Peyer's patch (tissue), 4 donors: ENCODE results near the gene IP6K1. TPM values are rescaled to one million over a fixed set of nuclear protein-coding genes. Genes with fewer than 3 reads are reported as not detected.

Experiments
- DNase-seq, 3 donors: peaks; one replicate each; pipeline ENCODE4 v3.0.0-alpha.2; 2017 to 2019
- H3K27ac ChIP-seq, 4 donors: fragments of 200-600 bp; sonication (generic); one replicate each; pipeline ENCODE4 v1.5.1; 2016 to 2019
- H3K27me3 ChIP-seq, 2 donors: fragments of 200-600 bp; sonication (generic); one replicate each; pipeline ENCODE4 v1.5.1; 2019
- H3K36me3 ChIP-seq, 3 donors: fragments of 200-600 bp; sonication (generic); one replicate each; pipeline ENCODE4 v1.5.1; 2016 to 2019
- H3K4me1 ChIP-seq, 4 donors: fragments of 200-600 bp; sonication (generic); one replicate each; pipeline ENCODE4 v1.5.1; 2016 to 2019
- H3K4me3 ChIP-seq, 4 donors: fragments of 200-600 bp; sonication (generic); 1 replicate in 3 of 4; 2 replicates in 1 of 4; pipeline ENCODE4 v1.5.1; 2016 to 2019; ENCODE audit warnings: mild to moderate bottlenecking in 1 of 4
- H3K9me3 ChIP-seq, 4 donors: fragments of 200-600 bp; sonication (generic); one replicate each; pipeline ENCODE4 v1.5.1; 2016 to 2019; ENCODE audit warnings: mild to moderate bottlenecking in 1 of 4
- CTCF ChIP-seq, 6 experiments: fragments of 450-650 bp in 4 of 6; fragments of 200-600 bp in 2 of 6; sonication (generic) in 1 of 6; IDR thresholded peaks; one replicate each; pipeline ENCODE4 v1.5.1; 2017 to 2019; ENCODE audit warnings: antibody characterized with exemption in 6 of 6, mild to moderate bottlenecking in 3 of 6, moderate library complexity in 1 of 6
- POLR2A ChIP-seq, 2 donors: fragments of 450-650 bp; IDR thresholded peaks; one replicate each; pipeline ENCODE4 v1.5.1; 2017; ENCODE audit warnings: antibody characterized with exemption in 2 of 2, mild to moderate bottlenecking in 2 of 2, moderate library complexity in 2 of 2
- total RNA-seq, 4 donors: library from RNA; depleted of rRNA; stranded (reverse); fragments of >200 nt; gene quantifications; one replicate each; pipeline ENCODE4 v1.1.0, GENCODE V29; 2016

The IP6K1 gene
- total RNA-seq, 4 donors from 2014 or later: 30.6 to 56.1 (median 46.8) TPM

GRCh38 chr3:49721596-49721895 lies 64.8 kb downstream of the IP6K1 start:
- Histone ChIP-seq H3K4me3 (no peak overlapping the region), H3K4me1 (peaks cover 3 to 70% (median 15%) of the 10 kb centered on the region in 4 donors), H3K27ac (no peak overlapping the region), H3K36me3 (peaks cover 0 to 24% (median 0%) of the 10 kb centered on the region in 3 donors), H3K9me3 (no peaks in the 10 kb centered on the region), H3K27me3 (no peaks in the 10 kb centered on the region)
- DNase-seq: no peak
- TF ChIP-seq CTCF (IDR thresholded peaks at IDR 0.05) (no peak), POLR2A (IDR thresholded peaks at IDR 0.05) (no peak)

- no peak for TF ChIP-seq CTCF (IDR thresholded peaks at IDR 0.05)
- peak overlapping the region in 1 of 4 donors; percentile 12 for H3K27ac ChIP-seq
- peak in 1 of 3 donors; percentile 55 for DNase-seq
- no peaks in the 10 kb centered on the region for H3K27me3 ChIP-seq
- H3K4me1 ChIP-seq: peaks cover 3 to 64% (median 15%) of the 10 kb centered on the region in 4 donors
- H3K9me3 ChIP-seq: no peaks in the 10 kb centered on the region
- H3K4me3 ChIP-seq: no peak overlapping the region
- peaks cover 0 to 28% (median 0%) of the 10 kb centered on the region in 3 donors for H3K36me3 ChIP-seq
These were observed 65.3 kb downstream of the IP6K1 start for GRCh38 chr3:49720855-49721595.

- H3K27me3 ChIP-seq: no peaks in the 10 kb centered on the region
- H3K9me3 ChIP-seq: no peaks in the 10 kb centered on the region
- peaks cover 0 to 48% (median 10%) of the 10 kb centered on the region in 4 donors for H3K4me1 ChIP-seq
- peak; percentile 65 to 87 for TF ChIP-seq POLR2A (IDR thresholded peaks at IDR 0.05)
- TF ChIP-seq CTCF (IDR thresholded peaks at IDR 0.05): peak; percentile 31 to 77 (median 66)
- H3K4me3 ChIP-seq: peak within 1 kb of the TSS; percentile 52 to 59 (median 55)
- DNase-seq: peak; percentile 96 to 98 (median 98)
- peaks cover 0 to 37% (median 0%) of the 10 kb centered on the region in 3 donors for H3K36me3 ChIP-seq
- peak within 1 kb of the TSS; percentile 65 to 77 (median 73) for H3K27ac ChIP-seq
These were observed 67.0 kb downstream of the IP6K1 start, which contains the start of gene AMIGO3 for GRCh38 chr3:49719214-49719884. Gene AMIGO3, minus strand, starts transcription at chr3:49719684. Its CDS starts 219 bp downstream, at chr3:49719465.

GRCh38 chr3:49718858-49719213 lies 67.5 kb downstream of the IP6K1 start:
- Histone ChIP-seq H3K9me3 (no peaks in the 10 kb centered on the region), H3K4me3 (peak overlapping the region; percentile 52 to 59 (median 55)), H3K27me3 (no peaks in the 10 kb centered on the region), H3K4me1 (peaks cover 0 to 47% (median 10%) of the 10 kb centered on the region in 4 donors), H3K27ac (peak overlapping the region in 1 of 4 donors; percentile 77), H3K36me3 (peaks cover 0 to 40% (median 0%) of the 10 kb centered on the region in 3 donors)
- TF ChIP-seq CTCF (IDR thresholded peaks at IDR 0.05) (no peak), POLR2A (IDR thresholded peaks at IDR 0.05) (no peak)
- DNase-seq: no peak

GRCh38 chr3:49717959-49718857 lies 68.1 kb downstream of the IP6K1 start:
- H3K36me3 ChIP-seq: peaks cover 0 to 46% (median 0%) of the 10 kb centered on the region in 3 donors

More at GRCh38 chr3:49717959-49718857, 68.1 kb downstream of the IP6K1 start:
- no peak for DNase-seq
- H3K27me3 ChIP-seq: no peaks in the 10 kb centered on the region
- H3K4me3 ChIP-seq: peak overlapping the region in 2 of 4 donors; percentile 52 to 57
- no peak for TF ChIP-seq POLR2A (IDR thresholded peaks at IDR 0.05)
- TF ChIP-seq CTCF (IDR thresholded peaks at IDR 0.05): no peak
- no peak overlapping the region for H3K27ac ChIP-seq
- H3K4me1 ChIP-seq: peaks cover 0 to 47% (median 10%) of the 10 kb centered on the region in 4 donors
- H3K9me3 ChIP-seq: no peaks in the 10 kb centered on the region
